HCT116 (cell line): ENCODE data around the gene SUSD5.

ENCODE experiments used
- EGR1 ChIP-seq: IDR thresholded peaks from 2 replicates; pipeline ENCODE4 v1.6.1; 2012; ENCODE audit warnings: low read depth
- EZH2 ChIP-seq: fragments of 200-600 bp; sonication (generic); IDR thresholded peaks from 2 replicates; pipeline ENCODE4 v1.6.1; 2017; ENCODE audit warnings: antibody characterized with exemption, mixed run types
- EZH2phosphoT487 ChIP-seq: fragments of 200-600 bp; IDR thresholded peaks from 2 replicates; pipeline ENCODE4 v1.6.1; 2018; ENCODE audit warnings: antibody characterized with exemption, borderline replicate concordance
- POLR2A ChIP-seq: IDR thresholded peaks from 2 replicates; pipeline ENCODE4 v1.7.0; 2011; ENCODE audit warnings: borderline replicate concordance; ENCODE audit not compliant: insufficient read depth, insufficient read length; ENCODE audit errors: extremely low read depth
- POLR2AphosphoS5 ChIP-seq: IDR thresholded peaks from 2 replicates; pipeline ENCODE4 v1.6.1; 2011; ENCODE audit warnings: mild to moderate bottlenecking, low read depth, low read length, moderate library complexity
- SIN3A ChIP-seq: IDR thresholded peaks from 2 replicates; pipeline ENCODE4 v1.6.1; 2012; ENCODE audit warnings: low read depth
- SP1 ChIP-seq: IDR thresholded peaks from 2 replicates; pipeline ENCODE4 v1.6.1; 2012; ENCODE audit warnings: low read depth
- ZNF274 ChIP-seq: fragments of 200-500 bp; sonication (Bioruptor generic); IDR thresholded peaks from 2 replicates; pipeline ENCODE4 v1.6.1; 2014; ENCODE audit warnings: mild to moderate bottlenecking, low read depth, low read length, inconsistent platforms
- TF ChIP-seq, protein P1 (sequence below), 3 experiments: fragments of 200-600 bp in 1 of 3; sonication (generic) in 1 of 3; IDR thresholded peaks in 2 of 3; conservative IDR thresholded peaks in 1 of 3; 2 replicates each; pipeline ENCODE4 v1.5.1; 2012 to 2017; ENCODE audit warnings: low read depth in 2 of 3, low read length in 2 of 3, antibody characterized with exemption in 1 of 3, borderline replicate concordance in 1 of 3, control low read depth in 1 of 3, mild to moderate bottlenecking in 1 of 3, mixed read lengths in 1 of 3, mixed run types in 1 of 3, moderate library complexity in 1 of 3; ENCODE audit not compliant: insufficient read depth in 1 of 3
- TF ChIP-seq, protein P2 (sequence below): IDR thresholded peaks from 2 replicates; pipeline ENCODE4 v1.6.1; 2012; ENCODE audit warnings: low read depth
- TF ChIP-seq, protein P3 (sequence below): IDR thresholded peaks from 2 replicates; pipeline ENCODE4 v1.6.1; 2012
- TF ChIP-seq, protein P4 (sequence below): IDR thresholded peaks from 2 replicates; pipeline ENCODE4 v1.6.1; 2012

DNA sequence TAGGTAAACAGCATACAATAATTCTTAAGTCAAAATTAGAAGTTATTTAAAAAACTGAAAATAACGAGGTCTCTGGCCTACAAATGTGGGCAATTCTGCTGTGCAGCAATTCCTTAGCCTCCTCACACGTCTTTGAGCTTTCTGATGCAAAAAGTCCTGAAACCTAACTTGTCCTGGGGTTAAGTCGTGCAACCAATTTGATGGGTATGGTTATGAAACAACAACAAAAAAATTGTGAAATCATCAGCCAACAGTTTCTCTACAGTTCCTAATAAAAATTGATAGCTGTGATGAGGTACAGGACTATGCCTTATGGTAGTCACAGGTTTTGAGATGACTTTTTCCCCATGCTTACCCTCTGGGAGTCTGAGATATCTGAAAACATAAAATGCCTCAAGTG is 115.1 kb downstream of the SUSD5 start:
- TF ChIP-seq, protein P1, sequence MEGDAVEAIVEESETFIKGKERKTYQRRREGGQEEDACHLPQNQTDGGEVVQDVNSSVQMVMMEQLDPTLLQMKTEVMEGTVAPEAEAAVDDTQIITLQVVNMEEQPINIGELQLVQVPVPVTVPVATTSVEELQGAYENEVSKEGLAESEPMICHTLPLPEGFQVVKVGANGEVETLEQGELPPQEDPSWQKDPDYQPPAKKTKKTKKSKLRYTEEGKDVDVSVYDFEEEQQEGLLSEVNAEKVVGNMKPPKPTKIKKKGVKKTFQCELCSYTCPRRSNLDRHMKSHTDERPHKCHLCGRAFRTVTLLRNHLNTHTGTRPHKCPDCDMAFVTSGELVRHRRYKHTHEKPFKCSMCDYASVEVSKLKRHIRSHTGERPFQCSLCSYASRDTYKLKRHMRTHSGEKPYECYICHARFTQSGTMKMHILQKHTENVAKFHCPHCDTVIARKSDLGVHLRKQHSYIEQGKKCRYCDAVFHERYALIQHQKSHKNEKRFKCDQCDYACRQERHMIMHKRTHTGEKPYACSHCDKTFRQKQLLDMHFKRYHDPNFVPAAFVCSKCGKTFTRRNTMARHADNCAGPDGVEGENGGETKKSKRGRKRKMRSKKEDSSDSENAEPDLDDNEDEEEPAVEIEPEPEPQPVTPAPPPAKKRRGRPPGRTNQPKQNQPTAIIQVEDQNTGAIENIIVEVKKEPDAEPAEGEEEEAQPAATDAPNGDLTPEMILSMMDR (IDR thresholded peaks at IDR 0.05 in 2 of 3, conservative IDR thresholded peaks at IDR 0.05 in 1 of 3; ENCODE audit: borderline replicate concordance in 1 of 3, insufficient read depth in 1 of 3, low read depth in 2 of 3, low read length in 2 of 3), result no peak
- TF ChIP-seq POLR2AphosphoS5 (no peak), EZH2phosphoT487 (no peak), POLR2A (no peak), EZH2 (no peak), ZNF274 (no peak), EGR1 (no peak), SP1 (no peak), SIN3A (no peak)
- TF ChIP-seq, protein P2, sequence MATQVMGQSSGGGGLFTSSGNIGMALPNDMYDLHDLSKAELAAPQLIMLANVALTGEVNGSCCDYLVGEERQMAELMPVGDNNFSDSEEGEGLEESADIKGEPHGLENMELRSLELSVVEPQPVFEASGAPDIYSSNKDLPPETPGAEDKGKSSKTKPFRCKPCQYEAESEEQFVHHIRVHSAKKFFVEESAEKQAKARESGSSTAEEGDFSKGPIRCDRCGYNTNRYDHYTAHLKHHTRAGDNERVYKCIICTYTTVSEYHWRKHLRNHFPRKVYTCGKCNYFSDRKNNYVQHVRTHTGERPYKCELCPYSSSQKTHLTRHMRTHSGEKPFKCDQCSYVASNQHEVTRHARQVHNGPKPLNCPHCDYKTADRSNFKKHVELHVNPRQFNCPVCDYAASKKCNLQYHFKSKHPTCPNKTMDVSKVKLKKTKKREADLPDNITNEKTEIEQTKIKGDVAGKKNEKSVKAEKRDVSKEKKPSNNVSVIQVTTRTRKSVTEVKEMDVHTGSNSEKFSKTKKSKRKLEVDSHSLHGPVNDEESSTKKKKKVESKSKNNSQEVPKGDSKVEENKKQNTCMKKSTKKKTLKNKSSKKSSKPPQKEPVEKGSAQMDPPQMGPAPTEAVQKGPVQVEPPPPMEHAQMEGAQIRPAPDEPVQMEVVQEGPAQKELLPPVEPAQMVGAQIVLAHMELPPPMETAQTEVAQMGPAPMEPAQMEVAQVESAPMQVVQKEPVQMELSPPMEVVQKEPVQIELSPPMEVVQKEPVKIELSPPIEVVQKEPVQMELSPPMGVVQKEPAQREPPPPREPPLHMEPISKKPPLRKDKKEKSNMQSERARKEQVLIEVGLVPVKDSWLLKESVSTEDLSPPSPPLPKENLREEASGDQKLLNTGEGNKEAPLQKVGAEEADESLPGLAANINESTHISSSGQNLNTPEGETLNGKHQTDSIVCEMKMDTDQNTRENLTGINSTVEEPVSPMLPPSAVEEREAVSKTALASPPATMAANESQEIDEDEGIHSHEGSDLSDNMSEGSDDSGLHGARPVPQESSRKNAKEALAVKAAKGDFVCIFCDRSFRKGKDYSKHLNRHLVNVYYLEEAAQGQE, result no peak
- TF ChIP-seq, protein P3, sequence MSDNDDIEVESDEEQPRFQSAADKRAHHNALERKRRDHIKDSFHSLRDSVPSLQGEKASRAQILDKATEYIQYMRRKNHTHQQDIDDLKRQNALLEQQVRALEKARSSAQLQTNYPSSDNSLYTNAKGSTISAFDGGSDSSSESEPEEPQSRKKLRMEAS, result no peak
- TF ChIP-seq, protein P4, sequence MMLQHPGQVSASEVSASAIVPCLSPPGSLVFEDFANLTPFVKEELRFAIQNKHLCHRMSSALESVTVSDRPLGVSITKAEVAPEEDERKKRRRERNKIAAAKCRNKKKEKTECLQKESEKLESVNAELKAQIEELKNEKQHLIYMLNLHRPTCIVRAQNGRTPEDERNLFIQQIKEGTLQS, result no peak
